ENCODE results near the gene TRAPPC11. TPM values are rescaled to one million over a fixed set of nuclear protein-coding genes. Genes with fewer than 3 reads are reported as not detected.
"Not testable (repeated sequence)": the region's sequence is repeated elsewhere in the genome, so short reads cannot be mapped to it uniquely, and the experiment has no call there.

Gene TRAPPC11
- 32.8 and 36.3 TPM in 2 replicates for total RNA-seq (2014; rRNA removed; shearing (Covaris generic))

DNA sequence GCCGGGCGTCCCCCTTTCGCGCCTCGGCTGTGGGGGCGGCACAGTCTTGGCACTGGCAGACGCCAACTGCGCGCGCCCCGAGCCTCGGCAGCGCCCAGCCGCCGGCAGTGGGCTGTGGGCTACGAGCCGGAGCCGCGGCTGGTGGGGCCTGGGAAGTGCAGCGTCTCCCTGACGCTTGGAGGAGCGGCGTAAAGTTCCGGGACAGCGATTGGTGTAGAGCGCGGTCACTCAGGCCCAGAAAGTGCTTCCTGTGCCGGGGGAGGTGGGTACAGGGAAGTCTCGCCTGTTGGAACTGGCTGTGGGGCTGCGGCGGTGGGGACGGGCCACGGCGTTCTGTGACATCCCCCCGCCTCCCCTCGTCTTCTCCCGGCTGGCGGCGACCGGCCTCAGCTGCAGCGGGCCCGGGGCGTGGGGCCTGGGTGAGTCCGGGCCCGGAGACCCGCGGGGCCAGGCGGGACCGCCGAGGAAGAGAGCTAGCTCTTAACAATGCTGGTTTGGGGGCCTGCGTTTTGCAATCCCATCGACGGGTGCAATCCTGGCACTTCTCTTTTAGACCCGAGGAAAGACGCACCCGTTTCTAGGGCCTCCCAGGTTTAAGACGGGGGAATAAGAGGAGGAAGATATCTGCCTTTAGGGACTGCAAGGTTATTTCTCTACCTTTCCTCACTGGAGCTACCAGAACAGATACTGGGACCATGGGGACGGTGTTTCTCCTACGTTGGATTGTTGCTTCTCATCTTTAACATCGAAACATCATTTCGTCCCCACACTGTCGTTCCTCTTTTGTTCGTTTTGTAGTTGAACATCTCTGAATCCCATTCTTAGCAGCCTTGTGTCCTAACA lies at the start of gene TRAPPC11, which contains the start of gene RWDD4:
TSS of gene TRAPPC11 (plus strand) at position 265 of the 843 bp plus-strand sequence. CDS start 4,575 bp downstream, outside the sequence.
TSS of gene RWDD4 (minus strand) at position 157 of the 843 bp plus-strand sequence. CDS start 233 bp downstream, outside the sequence.
- Histone ChIP-seq H3K4me1 (replicated peaks) (peaks cover 6% of the 10 kb centered on the region; the same call in 1 of the 2 replicates), H3K27me3 (replicated peaks) (no peaks in the 10 kb centered on the region), H3K36me3 (peaks cover 16% of the 10 kb centered on the region), H3K9me3 (replicated peaks) (no peaks in the 10 kb centered on the region), H3K27ac (peak within 1 kb of the TSS; percentile 75), H3K4me3 (peak within 1 kb of the TSS; percentile 97)
- DNase-seq (ENCODE audit: low read depth in 1 of 2, low spot score in 2 of 2) = peak; percentile 97 to 98

GRCh38 chr4:183610033-183610432 lies 49.1 kb upstream of the TRAPPC11 start:
- Histone ChIP-seq H3K36me3 (no peaks in the 10 kb centered on the region), H3K4me1 (replicated peaks) (no peaks in the 10 kb centered on the region), H3K4me3 (no peak overlapping the region), H3K27ac (no peak overlapping the region), H3K27me3 (replicated peaks) (no peaks in the 10 kb centered on the region; the same call in 1 of the 2 replicates), H3K9me3 (replicated peaks) (no peaks in the 10 kb centered on the region)
- DNase-seq (ENCODE audit: low read depth in 1 of 2, low spot score in 2 of 2) = no peak

DNA sequence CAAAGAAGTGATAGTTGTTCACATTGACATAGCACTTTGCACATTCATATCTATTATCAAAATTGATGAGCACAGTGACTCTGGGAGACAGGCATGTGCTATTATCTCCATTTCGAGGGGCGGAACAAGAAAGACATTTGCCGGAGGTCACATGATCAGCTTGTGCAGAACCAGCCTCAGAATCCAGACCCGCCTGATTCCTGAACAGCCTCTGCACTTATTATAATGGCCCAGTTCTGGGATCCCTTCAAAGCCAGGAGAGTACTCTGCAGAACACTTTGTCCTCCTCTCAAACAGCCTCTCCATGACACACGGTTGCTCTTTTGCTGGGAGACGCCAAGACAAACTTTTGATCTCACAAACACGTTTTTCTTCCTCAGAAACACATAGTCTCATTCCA lies 48.5 kb upstream of the TRAPPC11 start:
- Histone ChIP-seq H3K27me3 (replicated peaks) (no peaks in the 10 kb centered on the region; the same call in 1 of the 2 replicates), H3K36me3 (no peaks in the 10 kb centered on the region), H3K27ac (no peak overlapping the region), H3K4me1 (replicated peaks) (no peaks in the 10 kb centered on the region), H3K9me3 (replicated peaks) (no peaks in the 10 kb centered on the region), H3K4me3 (no peak overlapping the region)
- DNase-seq (ENCODE audit: low read depth in 1 of 2, low spot score in 2 of 2) = no peak

DNA sequence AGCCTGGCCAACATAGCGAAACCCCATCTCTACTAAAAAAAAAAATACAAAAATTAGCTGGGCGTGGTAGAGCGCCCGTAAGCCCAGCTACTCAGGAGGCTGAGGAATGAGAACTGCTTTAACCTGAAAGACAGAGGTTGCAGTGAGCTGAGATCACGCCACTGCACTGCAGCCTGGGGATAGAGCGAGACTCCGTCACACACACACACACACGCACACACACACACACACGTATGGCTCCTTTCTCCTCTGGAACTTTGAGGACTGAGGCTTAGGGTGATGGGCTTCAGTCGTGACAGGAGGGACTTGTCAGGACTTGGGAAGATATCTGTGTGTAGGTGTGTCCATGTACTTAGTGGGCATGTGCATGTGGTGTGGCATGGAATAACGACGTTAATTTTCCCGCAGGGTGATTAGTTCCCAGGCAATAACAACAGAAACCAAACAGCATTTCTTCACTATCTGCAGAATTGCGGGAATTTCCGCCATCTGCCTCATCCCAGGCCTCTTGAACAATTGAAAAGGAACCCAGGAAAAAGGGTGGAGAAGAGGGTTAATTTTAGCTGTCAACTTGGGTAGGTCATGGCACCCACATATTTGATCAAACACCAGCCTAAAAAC lies 47.8 kb upstream of the TRAPPC11 start:
- Histone ChIP-seq H3K27ac (no peak overlapping the region), H3K4me1 (replicated peaks) (no peaks in the 10 kb centered on the region), H3K4me3 (no peak overlapping the region), H3K36me3 (no peaks in the 10 kb centered on the region), H3K9me3 (replicated peaks) (no peaks in the 10 kb centered on the region), H3K27me3 (replicated peaks) (no peaks in the 10 kb centered on the region; the same call in 1 of the 2 replicates)
- no peak for DNase-seq (ENCODE audit: low read depth in 1 of 2, low spot score in 2 of 2)

DNA sequence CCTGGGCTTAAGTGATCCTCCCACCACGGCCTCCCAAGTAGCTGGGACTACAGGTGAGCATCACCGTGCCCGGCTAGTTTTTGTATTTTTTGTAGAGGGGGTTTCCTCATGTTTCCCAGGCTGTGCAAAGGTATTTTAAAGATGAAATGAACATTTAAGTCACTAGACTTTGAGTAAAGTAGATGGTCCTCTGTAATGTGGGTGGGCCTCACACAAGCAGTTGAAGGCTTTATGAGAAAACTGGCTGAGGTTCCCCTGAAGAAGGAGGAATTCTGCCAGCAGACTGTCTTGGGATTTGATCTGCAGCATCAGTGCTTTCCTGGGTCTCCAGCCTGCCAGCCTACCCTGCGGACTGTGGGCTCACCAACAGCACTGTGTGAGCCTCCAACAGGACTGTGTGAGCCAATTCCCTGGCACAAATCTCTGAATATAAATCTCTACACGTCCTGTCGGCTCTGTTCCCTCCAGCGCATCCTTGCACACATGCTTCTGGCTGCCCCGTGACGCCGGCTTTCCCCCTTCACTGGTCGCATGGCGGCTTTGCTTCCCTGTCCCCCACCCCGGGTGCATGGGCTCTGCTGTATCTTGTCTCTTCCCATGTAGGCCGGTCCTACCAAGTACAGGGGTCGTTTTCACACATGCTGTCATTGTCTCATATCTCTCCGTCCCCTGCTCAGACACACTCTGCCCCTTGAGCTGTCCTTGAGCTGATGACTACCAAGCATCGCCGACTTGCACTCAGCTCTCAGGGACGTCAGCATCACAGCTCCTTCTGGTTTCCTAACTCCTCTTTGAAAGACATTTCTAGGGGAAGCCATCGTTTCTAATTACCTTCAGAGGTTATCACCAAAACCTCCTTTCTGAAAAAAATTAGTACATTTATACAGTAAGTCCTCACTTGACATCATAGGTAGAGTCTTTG lies 46.5 kb upstream of the TRAPPC11 start:
- Histone ChIP-seq H3K9me3 (replicated peaks) (no peaks in the 10 kb centered on the region), H3K4me3 (no peak overlapping the region), H3K27me3 (replicated peaks) (no peaks in the 10 kb centered on the region; the same call in 1 of the 2 replicates), H3K4me1 (replicated peaks) (no peaks in the 10 kb centered on the region), H3K36me3 (no peaks in the 10 kb centered on the region), H3K27ac (no peak overlapping the region)
- DNase-seq (ENCODE audit: low read depth in 1 of 2, low spot score in 2 of 2) = no peak

DNA sequence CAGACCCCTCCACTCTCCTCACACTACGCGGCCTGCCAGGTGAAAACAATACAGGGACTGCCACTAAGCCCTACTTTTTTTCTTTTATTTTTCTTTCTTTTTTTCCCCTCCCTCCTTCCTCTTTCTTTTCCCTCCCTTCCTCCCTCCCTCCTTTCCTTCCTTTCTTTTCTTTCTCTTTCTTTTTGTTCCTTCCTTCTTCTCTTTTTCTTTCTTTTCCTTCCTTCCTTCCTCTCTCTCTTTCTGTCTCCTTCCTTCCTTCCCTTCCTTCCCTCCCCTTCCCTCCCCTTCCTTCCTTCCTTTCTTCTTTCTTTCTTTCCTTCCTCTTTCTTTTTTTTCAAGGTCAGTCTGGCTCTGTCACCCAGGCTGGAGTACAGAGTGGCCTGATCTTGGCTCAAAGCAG lies 42.0 kb upstream of the TRAPPC11 start:
- no peaks in the 10 kb centered on the region for H3K4me1 ChIP-seq (replicated peaks)

DNA sequence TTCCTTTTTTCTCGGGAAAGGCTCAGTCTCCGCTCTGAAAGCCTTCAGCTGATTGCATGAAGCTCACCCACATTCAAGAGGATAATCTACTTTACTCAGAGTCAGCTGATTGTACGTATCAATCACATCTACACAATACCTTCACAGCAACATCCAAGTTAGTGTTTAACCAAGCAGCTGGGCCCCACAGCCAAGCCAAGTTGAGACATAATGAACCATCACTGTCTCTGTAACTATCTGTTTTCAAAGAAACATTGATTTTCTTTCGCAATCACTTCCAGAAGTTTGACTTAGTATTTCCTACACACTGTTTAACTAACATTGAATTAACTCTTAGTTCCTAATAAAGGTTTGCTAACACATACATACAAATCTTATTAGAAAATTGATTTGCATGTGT lies 40.4 kb upstream of the TRAPPC11 start:
- DNase-seq (ENCODE audit: low read depth in 1 of 2, low spot score in 2 of 2) = no peak

More for the DNA sequence above, 42.0 kb upstream of the TRAPPC11 start:
- DNase-seq (ENCODE audit: low read depth in 1 of 2, low spot score in 2 of 2) = no peak
- no peaks in the 10 kb centered on the region for H3K36me3 ChIP-seq
- no peak overlapping the region for H3K4me3 ChIP-seq
- H3K9me3 ChIP-seq (replicated peaks) = no peaks in the 10 kb centered on the region
- no peaks in the 10 kb centered on the region; the same call in 1 of the 2 replicates for H3K27me3 ChIP-seq (replicated peaks)
- no peak overlapping the region for H3K27ac ChIP-seq

GRCh38 chr4:183620421-183620820 lies 38.7 kb upstream of the TRAPPC11 start:
- Histone ChIP-seq H3K36me3 (no peaks in the 10 kb centered on the region), H3K4me3 (no peak overlapping the region), H3K4me1 (replicated peaks) (no peaks in the 10 kb centered on the region), H3K27me3 (replicated peaks) (no peaks in the 10 kb centered on the region), H3K9me3 (replicated peaks) (no peaks in the 10 kb centered on the region), H3K27ac (no peak overlapping the region)
- DNase-seq (ENCODE audit: low read depth in 1 of 2, low spot score in 2 of 2) = no peak

More for the DNA sequence above, 40.4 kb upstream of the TRAPPC11 start:
- Histone ChIP-seq H3K9me3 (replicated peaks) (no peaks in the 10 kb centered on the region), H3K27me3 (replicated peaks) (no peaks in the 10 kb centered on the region; the same call in 1 of the 2 replicates), H3K4me1 (replicated peaks) (no peaks in the 10 kb centered on the region), H3K36me3 (no peaks in the 10 kb centered on the region), H3K27ac (no peak overlapping the region), H3K4me3 (no peak overlapping the region)

GRCh38 chr4:183621875-183622274 lies 37.2 kb upstream of the TRAPPC11 start:
- Histone ChIP-seq H3K4me1 (replicated peaks) (no peaks in the 10 kb centered on the region), H3K27me3 (replicated peaks) (no peaks in the 10 kb centered on the region), H3K36me3 (no peaks in the 10 kb centered on the region), H3K9me3 (replicated peaks) (no peaks in the 10 kb centered on the region), H3K27ac (no peak overlapping the region), H3K4me3 (no peak overlapping the region)
- no peak for DNase-seq (ENCODE audit: low read depth in 1 of 2, low spot score in 2 of 2)

DNA sequence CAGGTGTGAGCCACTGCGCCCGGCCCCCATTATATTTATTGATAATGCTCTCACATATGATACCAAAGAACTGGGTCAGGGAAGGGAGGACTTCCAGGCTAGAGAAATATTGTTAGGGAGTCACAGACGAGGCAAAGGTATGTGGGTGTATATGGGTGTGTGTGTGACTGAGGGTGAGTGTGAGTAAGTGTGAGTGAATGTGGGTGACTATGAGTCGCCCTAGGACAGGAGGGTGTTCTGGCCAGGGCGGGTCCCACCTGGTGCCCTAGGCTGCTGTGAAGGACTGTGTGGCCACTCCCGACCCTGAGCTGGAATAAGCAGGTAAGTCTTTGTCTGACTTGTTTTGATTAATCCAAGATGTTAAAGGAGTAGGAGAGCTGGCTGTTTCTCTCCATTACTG lies 34.5 kb upstream of the TRAPPC11 start:
- H3K27me3 ChIP-seq (replicated peaks) = no peaks in the 10 kb centered on the region
- no peaks in the 10 kb centered on the region for H3K4me1 ChIP-seq (replicated peaks)
- no peak for DNase-seq (ENCODE audit: low read depth in 1 of 2, low spot score in 2 of 2)
- H3K4me3 ChIP-seq = no peak overlapping the region
- no peaks in the 10 kb centered on the region for H3K9me3 ChIP-seq (replicated peaks)
- no peaks in the 10 kb centered on the region for H3K36me3 ChIP-seq
- H3K27ac ChIP-seq = no peak overlapping the region

GRCh38 chr4:183626168-183626567 lies 32.9 kb upstream of the TRAPPC11 start:
- no peak for DNase-seq (ENCODE audit: low read depth in 1 of 2, low spot score in 2 of 2)
- Histone ChIP-seq H3K4me1 (replicated peaks) (no peaks in the 10 kb centered on the region), H3K27ac (no peak overlapping the region), H3K36me3 (no peaks in the 10 kb centered on the region), H3K4me3 (no peak overlapping the region), H3K27me3 (replicated peaks) (no peaks in the 10 kb centered on the region), H3K9me3 (replicated peaks) (no peaks in the 10 kb centered on the region)

- not testable (repeated sequence) for DNase-seq (ENCODE audit: low read depth in 1 of 2, low spot score in 2 of 2); H3K27me3 ChIP-seq (replicated peaks); H3K4me1 ChIP-seq (replicated peaks); H3K36me3 ChIP-seq; H3K4me3 ChIP-seq; H3K9me3 ChIP-seq (replicated peaks); H3K27ac ChIP-seq
Measured at GRCh38 chr4:183627286-183627685, 31.8 kb upstream of the TRAPPC11 start.

GRCh38 chr4:183627979-183628588 lies 31.0 kb upstream of the TRAPPC11 start:
- Histone ChIP-seq H3K9me3 (replicated peaks) (no peaks in the 10 kb centered on the region), H3K27me3 (replicated peaks) (no peaks in the 10 kb centered on the region), H3K27ac (no peak overlapping the region), H3K36me3 (no peaks in the 10 kb centered on the region), H3K4me1 (replicated peaks) (no peaks in the 10 kb centered on the region), H3K4me3 (no peak overlapping the region)
- DNase-seq (ENCODE audit: low read depth in 1 of 2, low spot score in 2 of 2) = no peak
